Colonic mucosa (tissue), 4 donors: ENCODE results near the gene MAGI3. TPM values are rescaled to one million over a fixed set of nuclear protein-coding genes. Genes with fewer than 3 reads are reported as not detected.

Experiments
- DNase-seq: peaks from one replicate; pipeline ENCODE4 v3.0.0-alpha.2; 2020
- H3K27ac ChIP-seq: fragments of 200-600 bp; one replicate; pipeline ENCODE4 v1.8.0; 2021
- H3K27me3 ChIP-seq: fragments of 200-600 bp; one replicate; pipeline ENCODE4 v1.8.0; 2021
- H3K36me3 ChIP-seq: fragments of 200-600 bp; one replicate; pipeline ENCODE4 v1.8.0; 2021
- H3K4me1 ChIP-seq: fragments of 200-600 bp; one replicate; pipeline ENCODE4 v1.8.0; 2021; ENCODE audit warnings: mild to moderate bottlenecking
- H3K4me3 ChIP-seq: fragments of 200-600 bp; one replicate; pipeline ENCODE4 v1.8.0; 2021
- H3K9ac ChIP-seq, 2 donors: one replicate each; pipeline ENCODE4 v1.7.0; 2013; ENCODE audit warnings: control low read depth in 2 of 2, low read depth in 2 of 2, low read length in 2 of 2
- H3K9me3 ChIP-seq: fragments of 200-600 bp; one replicate; pipeline ENCODE4 v1.8.0; 2021
- CTCF ChIP-seq: fragments of 200-600 bp; IDR thresholded peaks from one replicate; pipeline ENCODE4 v1.8.0; 2022; ENCODE audit warnings: antibody characterized with exemption, mild to moderate bottlenecking
- intact Hi-C: fragments of 100-400 bp; cut with DNase I; formaldehyde crosslinking; loops from one replicate; pipeline ENCODE4 v1.14.1; 2022
- total RNA-seq, 2 donors: library from RNA; stranded (reverse); fragmentation: NEBNext Ultra II Directional in 1 of 2; extraction: Animal tissue kit (Norgen Biotek cat#: 25700) in 1 of 2; gene quantifications; one replicate each; pipeline ENCODE4 v1.2.1, GENCODE V29; 2021
- donor health status: healthy.
- donor health status: DM: no; HTN: no; CAD: no.
- donor health status: DM: no; HTN: no; CAD: no.

The MAGI3 gene
- 10 to 100 TPM; 38.2 to 46.5 TPM for total RNA-seq

DNA sequence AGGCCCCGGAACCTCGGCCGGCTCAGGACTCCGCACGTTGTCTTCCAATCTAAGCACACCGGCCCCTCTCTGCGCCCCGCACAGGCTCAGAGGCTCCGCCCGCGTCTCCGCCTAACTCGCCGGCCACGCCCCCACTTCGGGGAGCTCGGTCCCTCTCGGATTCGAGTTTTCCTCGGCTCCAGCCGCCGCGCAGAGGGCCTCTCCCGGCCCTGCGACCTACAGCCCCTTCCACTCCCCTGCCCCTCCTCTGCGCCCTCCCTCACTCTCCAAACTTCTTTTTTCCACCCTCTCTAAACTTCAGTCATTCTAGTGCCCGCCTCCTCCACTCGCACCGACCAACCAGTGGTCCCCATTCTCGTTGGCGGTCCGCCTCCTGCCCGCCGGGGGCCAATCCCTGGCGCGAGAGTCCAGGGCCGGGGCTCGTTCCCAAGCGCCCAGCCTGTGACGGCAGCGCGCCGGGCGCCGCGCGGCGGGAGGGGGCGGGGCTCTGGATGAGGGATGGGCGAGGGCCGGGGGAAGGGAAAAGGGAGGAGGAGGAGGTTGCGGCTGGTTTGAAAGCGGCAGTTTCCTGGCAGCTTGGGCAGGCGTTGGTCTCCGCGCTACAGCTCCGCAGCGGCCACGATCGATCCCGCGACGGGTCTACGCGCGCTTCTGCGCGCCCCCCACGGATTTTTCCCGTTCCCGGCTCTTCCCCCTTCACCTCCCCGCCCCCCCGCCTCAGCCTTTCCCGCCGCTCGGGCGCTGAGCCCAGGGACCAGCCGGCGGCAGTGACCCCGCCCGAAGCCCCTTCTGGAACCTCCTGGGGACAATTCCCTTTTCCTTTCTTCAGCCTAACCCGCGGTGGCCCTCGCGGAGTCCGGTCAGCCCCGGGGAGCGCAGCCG lies at the start of gene MAGI3:
Gene MAGI3 (plus strand): TSS at position 563 of the 882 bp plus-strand sequence. CDS start 519 bp downstream, outside the sequence.
- H3K27me3 ChIP-seq: no peaks in the 10 kb centered on the region
- peaks cover 5% of the 10 kb centered on the region for H3K4me1 ChIP-seq
- H3K36me3 ChIP-seq: no peaks in the 10 kb centered on the region
- H3K9ac ChIP-seq: peak within 1 kb of the TSS; percentile 93 to 96
- DNase-seq: peak; percentile 99
- peak within 1 kb of the TSS; percentile 88 for H3K27ac ChIP-seq
- no peaks in the 10 kb centered on the region for H3K9me3 ChIP-seq
- intact Hi-C loops: loop anchor here (10.0 kb wide), 1 partner anchor 245 kb away; no protein-coding TSS in a partner anchor
- no peak for TF ChIP-seq CTCF
- H3K4me3 ChIP-seq: peak within 1 kb of the TSS; percentile 80

- Histone ChIP-seq H3K9me3 (no peaks in the 10 kb centered on the region), H3K4me1 (no peaks in the 10 kb centered on the region), H3K27ac (no peak overlapping the region), H3K4me3 (no peak overlapping the region), H3K36me3 (no peaks in the 10 kb centered on the region), H3K9ac (no peak overlapping the region), H3K27me3 (no peaks in the 10 kb centered on the region)
- DNase-seq: no peak
- TF ChIP-seq CTCF: no peak
- intact Hi-C loops: no loop called here
Measured at GRCh38 chr1:113353580-113353979, 36.7 kb upstream of the MAGI3 start.

DNA sequence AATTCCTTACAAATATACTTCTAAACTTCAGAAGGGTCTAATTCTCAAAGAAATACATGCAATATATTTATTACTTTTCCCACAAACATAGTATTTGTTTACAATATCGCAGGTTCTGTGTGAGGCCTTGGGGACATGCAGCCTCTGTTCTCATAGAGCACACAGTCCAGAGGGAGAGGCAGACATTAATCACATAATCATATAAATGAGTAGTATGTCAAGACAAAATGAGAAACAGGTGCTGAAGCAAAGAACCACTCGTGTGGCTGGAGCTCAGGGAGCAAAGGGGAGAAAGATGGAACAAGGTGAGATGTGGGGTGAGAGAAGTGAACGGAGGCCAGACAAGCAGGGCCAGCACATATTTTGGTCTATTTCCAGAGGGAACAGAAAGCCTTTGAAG lies 26.4 kb upstream of the MAGI3 start:
- intact Hi-C loops: no loop called here
- Histone ChIP-seq H3K27ac (no peak overlapping the region), H3K36me3 (no peaks in the 10 kb centered on the region), H3K27me3 (no peaks in the 10 kb centered on the region), H3K9ac (no peak overlapping the region), H3K4me3 (no peak overlapping the region), H3K4me1 (no peaks in the 10 kb centered on the region), H3K9me3 (no peaks in the 10 kb centered on the region)
- no peak for DNase-seq
- TF ChIP-seq CTCF: no peak

DNA sequence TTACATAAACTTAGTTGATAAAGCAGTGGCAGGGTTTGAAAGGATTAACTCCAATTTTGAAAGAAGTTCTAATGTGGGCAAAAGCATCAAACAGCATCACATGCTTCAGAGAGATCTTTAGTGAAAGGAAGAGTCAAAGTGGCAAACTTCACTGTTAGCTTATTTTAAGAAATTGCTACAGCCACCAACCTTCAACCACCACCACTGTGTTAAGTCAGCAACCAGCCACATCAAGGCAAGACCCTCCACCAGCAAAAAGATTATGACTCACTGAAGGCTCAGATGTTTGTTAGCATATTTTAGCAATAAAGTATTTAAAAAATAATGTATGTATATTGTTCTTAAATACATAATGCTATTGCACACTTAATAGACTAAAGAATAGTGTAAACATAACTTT lies 21.3 kb upstream of the MAGI3 start:
- DNase-seq: no peak
- no peaks in the 10 kb centered on the region for H3K9me3 ChIP-seq
- no peaks in the 10 kb centered on the region for H3K36me3 ChIP-seq
- H3K4me1 ChIP-seq: no peaks in the 10 kb centered on the region
- no peaks in the 10 kb centered on the region for H3K27me3 ChIP-seq
- no peak overlapping the region for H3K9ac ChIP-seq
- no peak for TF ChIP-seq CTCF
- intact Hi-C loops: no loop called here
- H3K4me3 ChIP-seq: no peak overlapping the region
- H3K27ac ChIP-seq: no peak overlapping the region

DNA sequence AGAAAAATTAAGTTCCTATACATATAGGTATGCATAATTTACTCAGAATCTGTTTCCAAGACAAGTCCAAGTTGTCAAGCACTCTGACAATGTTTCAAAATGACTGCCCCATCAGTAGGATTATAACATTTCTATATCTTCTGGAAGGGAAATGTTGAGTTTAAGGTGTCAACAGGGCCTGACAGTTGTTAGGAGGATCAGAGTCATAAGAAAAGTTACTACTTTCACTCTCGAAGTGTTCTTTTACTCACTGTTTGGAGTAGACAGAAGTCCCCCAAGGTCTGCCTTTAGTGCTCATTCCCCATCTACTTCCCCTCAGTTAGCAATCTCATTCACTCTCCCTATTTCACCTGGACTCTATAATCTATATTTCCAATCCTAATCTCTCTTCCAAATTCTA lies 20.6 kb upstream of the MAGI3 start:
- intact Hi-C loops: no loop called here

More for the DNA sequence above, 20.6 kb upstream of the MAGI3 start:
- TF ChIP-seq CTCF: no peak
- H3K9ac ChIP-seq: no peak overlapping the region
- DNase-seq: no peak
- H3K27me3 ChIP-seq: no peaks in the 10 kb centered on the region
- H3K36me3 ChIP-seq: no peaks in the 10 kb centered on the region
- no peak overlapping the region for H3K4me3 ChIP-seq
- no peaks in the 10 kb centered on the region for H3K9me3 ChIP-seq
- no peaks in the 10 kb centered on the region for H3K4me1 ChIP-seq
- no peak overlapping the region for H3K27ac ChIP-seq
